Endothelial cell of umbilical vein (primary cell): ENCODE results near the gene ACLY. TPM values are rescaled to one million over a fixed set of nuclear protein-coding genes. Genes with fewer than 3 reads are reported as not detected.

Experiments
- BruUV-seq: library from RNA; stranded (reverse); fragments of 400-500 nt; replicated peaks from 2 replicates; lab custom pipeline; 2021; lab: Mats Ljungman, UMichigan
- CTCF ChIA-PET: fragments of 300-600, 350-600 bp; sonication (Branson Sonifier 250); formaldehyde crosslinking; loops from one replicate; lab custom pipeline; 2021; ENCODE audit warnings: antibody characterized with exemption, inconsistent platforms; lab: Charles Lee
- POLR2A ChIA-PET: fragments of 300-600, 350-600 bp; sonication (Branson Sonifier 250); formaldehyde crosslinking; loops from one replicate; lab custom pipeline; 2021; ENCODE audit warnings: antibody characterized with exemption, inconsistent platforms; lab: Charles Lee
- DNase-seq: peaks from one replicate; pipeline ENCODE4 v3.0.0-alpha.2; 2011; ENCODE audit warnings: low read depth, low spot score
- FAIRE-seq: peaks from 2 replicates; lab custom pipeline; 2011; peaks lifted over from hg19 to GRCh38; lab: Jason Lieb, UNC
- H2AFZ ChIP-seq: 2 replicates; pipeline ENCODE4 v1.6.0; 2012; ENCODE audit warnings: low read depth, low read length, control low read depth, inconsistent platforms
- H3K27ac ChIP-seq: 2 replicates; pipeline ENCODE4 v1.5.1; 2011; ENCODE audit warnings: low read depth, mild to moderate bottlenecking, control low read depth, low read length, moderate library complexity; ENCODE audit not compliant: insufficient read depth
- H3K27me3 ChIP-seq, 2 experiments: 2 replicates each; pipeline versions ENCODE4 v1.6.0 to v1.6.1; 2011; ENCODE audit warnings: low read length in 2 of 2, mixed read lengths in 1 of 2; ENCODE audit not compliant: control insufficient read depth in 2 of 2, insufficient read depth in 2 of 2
- H3K36me3 ChIP-seq, 2 experiments: 2 replicates in 1 of 2; 3 replicates in 1 of 2; pipeline ENCODE4 v1.5.1; 2011; ENCODE audit warnings: low read length in 2 of 2, mild to moderate bottlenecking in 1 of 2, moderate library complexity in 1 of 2; ENCODE audit not compliant: control insufficient read depth in 2 of 2, insufficient read depth in 2 of 2; ENCODE audit errors: extremely low read depth in 1 of 2
- H3K4me1 ChIP-seq: 3 replicates; pipeline ENCODE4 v1.5.1; 2011; ENCODE audit warnings: mild to moderate bottlenecking, low read length; ENCODE audit not compliant: control insufficient read depth, insufficient read depth; ENCODE audit errors: extremely low read depth
- H3K4me2 ChIP-seq: 2 replicates; pipeline ENCODE4 v1.6.1; 2011; ENCODE audit warnings: low read length, control low read depth, mixed read lengths; ENCODE audit not compliant: insufficient read depth
- H3K4me3 ChIP-seq, 3 experiments: fragments of 200-600 bp in 1 of 3; sonication (generic), shearing (Covaris generic) in 1 of 3; replicated peaks in 1 of 3; 2 replicates each; pipeline ENCODE4 v1.5.1; 2011 to 2016; ENCODE audit warnings: control low read depth in 3 of 3, low read length in 3 of 3, mild to moderate bottlenecking in 2 of 3, inconsistent platforms in 1 of 3, low read depth in 1 of 3, moderate library complexity in 1 of 3; ENCODE audit not compliant: insufficient read depth in 1 of 3
- H3K79me2 ChIP-seq: 2 replicates; pipeline ENCODE4 v1.6.0; 2012; ENCODE audit warnings: low read length, inconsistent platforms; ENCODE audit not compliant: control insufficient read depth, insufficient read depth
- H3K9ac ChIP-seq: replicated peaks from 2 replicates; pipeline ENCODE3; 2011; ENCODE audit warnings: low read length, control low read depth; ENCODE audit not compliant: insufficient read depth; ENCODE audit errors: extremely low read depth
- H3K9me1 ChIP-seq: replicated peaks from 3 replicates; pipeline ENCODE4 v1.6.0; 2011; ENCODE audit warnings: mild to moderate bottlenecking, low read length; ENCODE audit not compliant: control insufficient read depth, insufficient read depth; ENCODE audit errors: extremely low read depth
- H3K9me3 ChIP-seq: replicated peaks from 2 replicates; pipeline ENCODE4 v1.5.1; 2012; ENCODE audit warnings: low read length, inconsistent platforms; ENCODE audit not compliant: control insufficient read depth, insufficient read depth
- H4K20me1 ChIP-seq: replicated peaks from 2 replicates; pipeline ENCODE3; 2011; ENCODE audit warnings: mild to moderate bottlenecking, low read length; ENCODE audit not compliant: control insufficient read depth, insufficient read depth; ENCODE audit errors: extremely low read depth
- CTCF ChIP-seq, 2 donors: IDR thresholded peaks; 1 replicate in 1 of 2; 2 replicates in 1 of 2; pipeline ENCODE4 v1.5.1; 2011; ENCODE audit warnings: low read length in 2 of 2, mild to moderate bottlenecking in 2 of 2, moderate library complexity in 2 of 2, control low read depth in 1 of 2, inconsistent platforms in 1 of 2, low read depth in 1 of 2; ENCODE audit not compliant: insufficient read depth in 1 of 2; ENCODE audit errors: extremely low read depth in 1 of 2
- EZH2 ChIP-seq: IDR thresholded peaks from 2 replicates; pipeline ENCODE4 v1.6.1; 2012; ENCODE audit warnings: borderline replicate concordance, low read depth, mild to moderate bottlenecking, moderate library complexity, low read length, inconsistent platforms; ENCODE audit not compliant: severe bottlenecking
- FOS ChIP-seq: IDR thresholded peaks from 2 replicates; pipeline ENCODE4 v1.6.1; 2011; ENCODE audit warnings: mild to moderate bottlenecking, low read length, moderate library complexity, borderline replicate concordance; ENCODE audit not compliant: insufficient read depth
- GATA2 ChIP-seq: IDR thresholded peaks from 2 replicates; pipeline ENCODE4 v1.7.0; 2011; ENCODE audit warnings: low read depth, mild to moderate bottlenecking, moderate library complexity, mixed read lengths, low read length; ENCODE audit not compliant: insufficient read length, insufficient read depth
- JUN ChIP-seq: IDR thresholded peaks from 2 replicates; pipeline ENCODE4 v1.6.1; 2011; ENCODE audit warnings: borderline replicate concordance, low read depth; ENCODE audit not compliant: insufficient read length, insufficient read depth
- MAX ChIP-seq: IDR thresholded peaks from 2 replicates; pipeline ENCODE4 v1.6.1; 2011; ENCODE audit not compliant: insufficient read depth, insufficient read length
- MYC ChIP-seq: IDR thresholded peaks from one replicate; pipeline ENCODE4 v1.6.1; 2011; ENCODE audit warnings: mild to moderate bottlenecking, low read depth, low read length
- POLR2A ChIP-seq: IDR thresholded peaks from 2 replicates; pipeline ENCODE4 v1.6.1; 2012; ENCODE audit warnings: low read depth, mild to moderate bottlenecking, control low read depth, low read length
- POLR2AphosphoS5 ChIP-seq: IDR thresholded peaks from 2 replicates; pipeline ENCODE4 v1.6.1; 2012; ENCODE audit warnings: low read depth, mild to moderate bottlenecking, control low read depth, low read length, moderate library complexity; ENCODE audit not compliant: insufficient read depth
- dilution Hi-C: fragments of 300-500 bp; cut with MboI; formaldehyde crosslinking; loops from one replicate; pipeline ENCODE4 v1.15.0; 2019; ENCODE audit warnings: low sequenced_read_pairs; ENCODE audit not compliant: extremely low pct_ligation_motif_present
- intact Hi-C: fragments of 100-400 bp; cut with micrococcal nuclease; formaldehyde crosslinking; loops from one replicate; pipeline ENCODE4 v1.10.0; 2022
- polyA plus RNA-seq, 4 experiments: library from polyadenylated mRNA; depleted of rRNA in 3 of 4; stranded (reverse) in 3 of 4; unstranded in 1 of 4; fragments of >200 nt; gene quantifications; 2 replicates each; pipeline versions ENCODE4 v1.2.1 to v1.2.3, GENCODE V29; 2011 to 2012; ENCODE audit warnings: missing spikeins in 1 of 4
- total RNA-seq: library from RNA; stranded (reverse); gene quantifications from 2 replicates; pipeline ENCODE4 v1.2.3, GENCODE V29; 2021

ACLY gene
- total and polyA plus RNA-seq, 2 donors (not counting 3 experiments of a cell fraction or from before 2014, with no cell fraction given) = 174 to 324 TPM

- TF ChIP-seq FOS = no peak
- peak; percentile 20 to 51 for TF ChIP-seq CTCF (IDR thresholded peaks at IDR 0.05; ENCODE audit: extremely low read depth in 1 of 2, insufficient read depth in 1 of 2, low read depth in 1 of 2, low read length in 2 of 2)
- Histone ChIP-seq H2AFZ (no peak overlapping the region), H3K4me1 (peaks cover 9% of the 10 kb centered on the region), H3K9me3 (no peaks in the 10 kb centered on the region), H3K27ac (no peak overlapping the region), H3K79me2 (no peaks in the 10 kb centered on the region), H3K4me2 (no peak overlapping the region), H3K9ac (no peak overlapping the region), H4K20me1 (no peaks in the 10 kb centered on the region), H3K4me3 (no peak overlapping the region), H3K27me3 (no peaks in the 10 kb centered on the region), H3K9me1 (no peaks in the 10 kb centered on the region), H3K36me3 (no peaks in the 10 kb centered on the region)
- dilution Hi-C loops (loop anchor here (25.0 kb wide), 1 partner anchor 153 kb away; the partner anchor contains the start of genes DHX58, HSPB9 and KAT2A), intact Hi-C loops (loop anchor here (1.0 to 5.0 kb wide), 4 partner anchors 29 to 221 kb away; partner anchors contain the start of genes FKBP10, ODAD4 and P3H4)
- no TSS peak for BruUV-seq
- peak; percentile 36 for DNase-seq
- POLR2A ChIA-PET = interaction anchor here (0.7 to 1.0 kb wide), 2 partner anchors 41 to 60 kb away, joined by 3 read pairs; partner anchors contain the start of genes ACLY and NKIRAS2
- FAIRE-seq = peak; percentile 38
- CTCF ChIA-PET = interaction anchor here (0.6 to 7.6 kb wide), 26 partner anchors 9 to 263 kb away, joined by 3 to 74 read pairs (median 4); partner anchors contain the start of genes ACLY, DHX58, KAT2A and KLHL11
Observed at GRCh38 chr17:41959336-41960095, 40.8 kb upstream of the ACLY start.

GRCh38 chr17:41959030-41959335 is 40.2 kb upstream of the ACLY start:
- Histone ChIP-seq H3K9me1 (no peaks in the 10 kb centered on the region), H3K9ac (no peak overlapping the region), H3K79me2 (no peaks in the 10 kb centered on the region), H4K20me1 (no peaks in the 10 kb centered on the region), H3K4me2 (no peak overlapping the region), H3K27me3 (no peaks in the 10 kb centered on the region), H3K9me3 (no peaks in the 10 kb centered on the region), H3K36me3 (no peaks in the 10 kb centered on the region), H2AFZ (no peak overlapping the region), H3K4me3 (no peak overlapping the region), H3K27ac (no peak overlapping the region), H3K4me1 (peaks cover 9% of the 10 kb centered on the region)
- no TSS peak for BruUV-seq
- no peak for FAIRE-seq
- ChIA-PET CTCF (interaction anchor here (0.6 to 4.1 kb wide), 24 partner anchors 9 to 263 kb away, joined by 3 to 28 read pairs (median 4); partner anchors contain the start of genes ACLY, DHX58, KLHL11 and ODAD4), POLR2A (interaction anchor here (0.6 to 1.0 kb wide), 3 partner anchors 40 to 145 kb away, joined by 3 read pairs; partner anchors contain the start of genes ACLY and NKIRAS2)
- dilution Hi-C loops = loop anchor here (25.0 kb wide), 1 partner anchor 153 kb away; the partner anchor contains the start of genes DHX58, HSPB9 and KAT2A
- intact Hi-C loops = loop anchor here (1.0 to 5.0 kb wide), 4 partner anchors 29 to 221 kb away; partner anchors contain the start of genes FKBP10, ODAD4 and P3H4
- DNase-seq = no peak
- TF ChIP-seq GATA2 (no peak), JUN (no peak), MAX (no peak), EZH2 (no peak), CTCF (IDR thresholded peaks at IDR 0.05; ENCODE audit: extremely low read depth in 1 of 2, insufficient read depth in 1 of 2, low read depth in 1 of 2, low read length in 2 of 2) (no peak), MYC (no peak), FOS (no peak), POLR2A (no peak), POLR2AphosphoS5 (no peak)
